GM19193 (cell line): ENCODE data around the gene MRPL9.

Experiments
- POLR2A ChIP-seq: IDR thresholded peaks from 4 replicates; pipeline ENCODE4 v1.6.1; 2011; ENCODE audit not compliant: insufficient read depth, insufficient read length; ENCODE audit errors: extremely low read depth

MRPL9 gene

DNA sequence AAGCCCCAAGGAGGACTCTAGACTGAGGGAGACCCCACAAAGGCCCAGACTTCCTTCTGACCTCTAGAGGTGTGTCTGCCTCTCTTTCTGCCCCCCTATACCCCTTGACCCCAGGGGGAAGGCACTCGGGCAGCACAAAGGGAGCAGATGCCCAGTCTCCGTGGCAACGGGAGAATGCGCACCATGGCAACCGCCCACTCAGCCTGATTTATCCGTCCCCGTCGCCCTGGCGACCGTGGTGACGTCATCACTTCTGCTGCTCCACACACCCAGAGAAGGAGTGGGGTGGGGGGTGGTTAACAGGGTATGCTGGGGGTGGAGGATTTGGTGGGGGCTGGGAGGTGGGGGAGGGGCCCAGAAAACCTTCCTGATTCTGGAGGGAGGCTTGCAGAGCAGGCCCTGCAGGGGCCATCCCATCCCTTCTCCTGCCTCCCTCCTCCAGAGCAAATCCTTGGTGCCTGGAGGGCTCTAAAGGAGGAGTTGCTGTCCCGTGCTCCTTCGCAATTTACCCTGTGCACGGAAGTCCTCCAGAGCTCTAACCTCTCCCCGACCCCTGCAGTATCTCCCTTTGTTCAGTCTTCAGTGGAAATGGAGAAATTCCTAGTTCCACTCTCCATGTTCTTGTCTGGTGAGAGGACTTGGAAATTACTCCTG is 53.0 kb downstream of the MRPL9 start:
- no peak for TF ChIP-seq POLR2A
